SJCRH30 (cell line): Measurements from ENCODE around the gene GNG13. TPM values are rescaled to one million over a fixed set of nuclear protein-coding genes. Genes with fewer than 3 reads are reported as not detected.
"Not testable (repeated sequence)": the region's sequence is repeated elsewhere in the genome, so short reads cannot be mapped to it uniquely, and the experiment has no call there.

Source experiments
- DNase-seq, 2 experiments: peaks; one replicate each; pipeline ENCODE4 v3.0.0-alpha.2; 2015 to 2020
- H3K27ac ChIP-seq: fragments of 250-450 bp; sonication (Bioruptor Pico); 2 replicates; pipeline ENCODE4 v1.5.1; 2020; ENCODE audit warnings: mild to moderate bottlenecking, moderate library complexity
- H3K27me3 ChIP-seq: fragments of 250-450 bp; sonication (Bioruptor Pico); 2 replicates; pipeline ENCODE4 v1.5.1; 2020; ENCODE audit warnings: mild to moderate bottlenecking, moderate library complexity
- H3K36me3 ChIP-seq: fragments of 250-450 bp; sonication (Bioruptor Pico); 2 replicates; pipeline ENCODE4 v1.5.1; 2020; ENCODE audit warnings: mild to moderate bottlenecking, moderate library complexity
- H3K4me1 ChIP-seq: fragments of 250-450 bp; sonication (Bioruptor Pico); 2 replicates; pipeline ENCODE4 v1.5.1; 2020; ENCODE audit warnings: mild to moderate bottlenecking, moderate library complexity
- H3K4me3 ChIP-seq: fragments of 250-450 bp; sonication (Bioruptor Pico); 2 replicates; pipeline ENCODE4 v1.5.1; 2020; ENCODE audit warnings: mild to moderate bottlenecking, moderate library complexity
- H3K9me3 ChIP-seq: fragments of 250-450 bp; sonication (Bioruptor Pico); replicated peaks from 2 replicates; pipeline ENCODE4 v1.5.1; 2020; ENCODE audit warnings: mild to moderate bottlenecking, moderate library complexity
- total RNA-seq: library from RNA; depleted of rRNA; stranded (reverse); fragments of >200 nt; shearing (Covaris generic); gene quantifications from 2 replicates; pipeline ENCODE4 v1.2.3, GENCODE V29; 2014

Gene GNG13
- total RNA-seq, 1 experiment from 2014 or later: not detected

DNA sequence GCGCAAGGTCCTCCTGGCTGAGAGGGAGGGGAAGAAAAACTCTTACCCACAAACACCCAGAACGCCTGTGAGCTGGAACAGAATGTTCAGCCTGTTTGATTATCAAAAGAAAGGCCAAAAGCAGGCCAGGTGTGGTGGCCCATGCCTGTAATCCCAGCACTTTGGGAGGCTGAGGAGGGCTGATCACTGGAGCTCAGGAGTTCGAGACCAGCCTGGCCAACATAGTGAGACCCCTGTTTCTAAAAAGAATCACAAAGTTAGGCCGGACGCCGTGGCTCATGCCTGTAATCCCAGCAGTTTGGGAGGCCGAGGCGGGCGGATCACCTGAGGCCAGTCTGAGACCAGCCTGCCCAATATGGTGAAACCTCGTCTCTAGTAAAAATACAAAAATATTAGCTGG is 24.2 kb downstream of the GNG13 start:
- H3K27me3 ChIP-seq: peaks cover 30% of the 10 kb centered on the region; the same call in 1 of the 2 replicates
- not testable (repeated sequence) for H3K27ac ChIP-seq, H3K4me3 ChIP-seq, DNase-seq, H3K36me3 ChIP-seq, H3K9me3 ChIP-seq, H3K4me1 ChIP-seq

DNA sequence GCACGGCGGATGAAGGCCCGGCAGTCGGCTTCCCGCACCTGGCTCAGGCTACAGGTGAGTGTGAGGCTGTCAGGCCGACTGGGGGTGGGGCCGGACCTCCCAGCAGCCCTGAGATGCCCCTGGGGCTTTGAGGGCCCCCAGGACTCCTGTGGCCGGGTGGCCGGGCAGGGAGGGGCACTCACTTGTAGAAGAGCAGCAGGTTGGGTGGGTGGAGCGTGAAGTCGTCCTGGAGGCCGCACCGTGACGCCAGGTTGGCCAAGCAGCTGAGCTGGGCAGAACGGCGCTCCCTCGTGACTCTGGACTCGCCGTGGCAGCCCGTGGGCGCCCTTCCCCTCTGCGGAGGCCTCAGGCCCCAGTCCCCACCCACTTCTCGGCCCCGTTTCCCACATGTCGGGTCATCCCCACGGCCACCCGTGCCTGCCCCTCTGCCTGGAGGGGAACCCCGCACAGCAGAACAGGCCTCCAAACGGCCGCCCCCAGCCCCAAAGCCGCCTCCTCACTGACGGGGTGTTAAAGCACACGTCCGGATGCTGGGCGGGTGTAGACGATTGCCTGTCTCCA is 25.2 kb downstream of the GNG13 start:
- Histone ChIP-seq H3K27ac (no peak overlapping the region), H3K4me3 (no peak overlapping the region), H3K27me3 (peaks cover 28% of the 10 kb centered on the region; the same call in 1 of the 2 replicates), H3K9me3 (no peaks in the 10 kb centered on the region), H3K36me3 (no peaks in the 10 kb centered on the region), H3K4me1 (peaks cover 2% of the 10 kb centered on the region; the same call in 1 of the 2 replicates)
- no peak for DNase-seq

DNA sequence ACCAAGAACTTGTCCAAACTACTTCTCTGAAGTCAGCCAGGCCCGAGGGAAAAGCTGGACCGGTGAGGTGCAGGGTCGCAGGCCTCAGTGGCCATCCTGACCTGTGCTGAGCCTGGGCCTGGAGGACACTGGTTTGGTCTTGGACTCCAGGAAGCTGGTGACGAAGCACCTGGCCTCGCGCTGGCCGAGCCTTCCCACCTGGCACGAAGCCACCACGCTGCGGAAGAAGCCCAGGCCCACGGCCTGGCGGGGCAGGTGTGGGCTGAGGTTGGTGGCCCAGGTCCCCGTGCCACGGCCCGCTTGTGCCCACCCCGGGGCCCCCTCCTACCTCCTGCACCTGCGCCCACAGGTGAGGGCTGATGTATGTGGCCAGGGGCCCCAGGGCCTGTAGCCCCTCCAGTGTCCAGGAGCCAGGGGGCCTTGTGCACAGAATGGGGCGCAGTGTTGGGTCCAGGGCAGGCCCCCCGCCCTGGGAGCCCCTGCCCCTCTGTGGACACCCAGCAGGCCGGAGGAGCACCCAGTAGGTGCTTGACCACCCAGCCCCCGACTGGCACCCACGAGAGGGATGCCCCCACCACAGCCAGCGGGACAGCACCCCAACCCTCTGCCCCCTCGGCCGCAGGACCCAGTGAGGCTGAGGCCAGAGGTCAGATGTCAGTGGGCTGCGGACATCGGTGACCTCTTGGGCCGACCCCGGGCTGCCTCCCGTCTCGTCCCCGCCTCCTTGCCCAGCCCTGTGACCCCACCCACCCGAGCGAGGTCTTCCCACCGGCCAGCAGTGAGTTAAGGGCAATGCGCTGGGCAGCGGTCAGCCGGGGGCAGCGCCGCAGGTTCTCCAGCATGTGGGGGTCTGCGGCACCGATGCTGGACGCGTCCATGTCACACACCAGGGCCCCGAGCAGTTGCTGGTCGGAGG is 26.2 kb downstream of the GNG13 start:
- no peak overlapping the region for H3K27ac ChIP-seq
- peaks cover 25% of the 10 kb centered on the region; the same call in 1 of the 2 replicates for H3K27me3 ChIP-seq
- no peaks in the 10 kb centered on the region for H3K9me3 ChIP-seq
- no peaks in the 10 kb centered on the region for H3K36me3 ChIP-seq
- DNase-seq: no peak
- H3K4me1 ChIP-seq: peaks cover 2% of the 10 kb centered on the region; the same call in 1 of the 2 replicates
- H3K4me3 ChIP-seq: no peak overlapping the region

DNA sequence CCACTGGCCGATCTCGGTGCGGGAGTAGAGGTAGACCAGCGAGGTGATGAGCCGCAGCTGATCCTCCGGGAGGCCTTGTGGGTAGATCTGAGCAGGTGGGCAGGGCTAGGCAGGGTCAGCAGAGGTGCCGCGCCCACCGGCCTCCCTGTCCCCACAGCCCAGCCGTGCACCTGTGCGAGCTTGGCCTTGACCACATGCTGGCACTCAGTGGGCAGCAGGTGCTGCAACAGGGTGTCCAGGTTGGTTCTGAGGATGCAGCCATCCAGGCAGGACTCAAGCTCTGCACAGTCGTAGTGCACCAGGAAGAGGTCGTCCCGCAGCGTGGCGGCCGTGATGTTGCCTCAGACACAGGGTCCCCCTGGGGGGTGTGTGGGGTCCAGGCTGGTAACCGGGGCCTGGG is 27.6 kb downstream of the GNG13 start:
- Histone ChIP-seq H3K27me3 (peaks cover 13% of the 10 kb centered on the region; the same call in 1 of the 2 replicates), H3K27ac (no peak overlapping the region), H3K4me1 (peaks cover 2% of the 10 kb centered on the region; the same call in 1 of the 2 replicates), H3K4me3 (no peak overlapping the region), H3K9me3 (no peaks in the 10 kb centered on the region), H3K36me3 (no peaks in the 10 kb centered on the region)
- no peak for DNase-seq

DNA sequence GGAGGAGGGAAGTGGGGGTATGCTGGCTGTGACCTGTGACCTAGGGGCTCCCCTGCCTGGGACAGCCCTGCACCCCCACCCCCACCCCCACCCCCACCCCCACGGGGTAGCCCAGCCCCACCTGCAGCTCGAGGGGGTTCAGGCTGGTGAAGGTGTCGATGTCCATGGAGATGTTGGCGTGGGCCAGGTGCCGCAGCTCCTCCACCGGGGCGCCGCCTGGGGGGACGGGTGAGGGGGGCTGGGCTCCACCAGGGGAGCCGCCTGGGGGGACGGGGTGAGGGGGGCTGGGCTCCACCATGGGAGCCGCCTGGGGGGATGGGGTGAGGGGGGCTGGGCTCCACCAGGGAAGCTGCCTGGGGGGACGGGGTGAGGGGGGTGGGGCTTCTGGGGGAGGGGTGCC is 30.1 kb downstream of the GNG13 start:
- H3K9me3 ChIP-seq: no peaks in the 10 kb centered on the region
- H3K4me1 ChIP-seq: no peaks in the 10 kb centered on the region
- DNase-seq: no peak
- H3K36me3 ChIP-seq: no peaks in the 10 kb centered on the region
- H3K27ac ChIP-seq: no peak overlapping the region
- no peak overlapping the region for H3K4me3 ChIP-seq
- H3K27me3 ChIP-seq: 0 out of 2 replicates have a peak, but pooled peaks cover 3% of the 10 kb centered on the region

DNA sequence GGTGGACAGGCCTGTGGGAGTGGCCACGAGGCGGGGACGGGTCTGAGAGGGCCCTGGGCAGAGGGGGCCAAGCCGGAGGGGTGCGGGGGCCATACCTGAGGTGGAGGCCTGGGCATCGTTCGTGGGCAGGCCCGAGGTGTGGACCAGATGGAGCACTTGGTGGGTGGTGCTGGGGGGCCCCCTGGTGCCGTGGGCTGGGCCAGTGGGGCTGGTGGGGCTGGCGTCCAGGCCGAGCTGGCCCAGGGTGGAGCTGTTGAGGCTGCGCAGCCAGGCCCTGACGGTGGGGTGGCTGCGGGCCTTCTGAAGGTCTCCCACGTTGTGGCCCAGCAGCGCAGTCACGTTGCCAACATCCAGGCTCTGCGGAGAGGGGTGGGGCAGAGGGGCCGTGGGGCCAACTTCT is 30.6 kb downstream of the GNG13 start:
- no peaks in the 10 kb centered on the region for H3K36me3 ChIP-seq
- no peaks in the 10 kb centered on the region for H3K9me3 ChIP-seq
- DNase-seq: no peak
- no peak overlapping the region for H3K27ac ChIP-seq
- H3K4me3 ChIP-seq: no peak overlapping the region
- no peaks in the 10 kb centered on the region for H3K4me1 ChIP-seq
- H3K27me3 ChIP-seq: 0 out of 2 replicates have a peak, but pooled peaks cover 3% of the 10 kb centered on the region

DNA sequence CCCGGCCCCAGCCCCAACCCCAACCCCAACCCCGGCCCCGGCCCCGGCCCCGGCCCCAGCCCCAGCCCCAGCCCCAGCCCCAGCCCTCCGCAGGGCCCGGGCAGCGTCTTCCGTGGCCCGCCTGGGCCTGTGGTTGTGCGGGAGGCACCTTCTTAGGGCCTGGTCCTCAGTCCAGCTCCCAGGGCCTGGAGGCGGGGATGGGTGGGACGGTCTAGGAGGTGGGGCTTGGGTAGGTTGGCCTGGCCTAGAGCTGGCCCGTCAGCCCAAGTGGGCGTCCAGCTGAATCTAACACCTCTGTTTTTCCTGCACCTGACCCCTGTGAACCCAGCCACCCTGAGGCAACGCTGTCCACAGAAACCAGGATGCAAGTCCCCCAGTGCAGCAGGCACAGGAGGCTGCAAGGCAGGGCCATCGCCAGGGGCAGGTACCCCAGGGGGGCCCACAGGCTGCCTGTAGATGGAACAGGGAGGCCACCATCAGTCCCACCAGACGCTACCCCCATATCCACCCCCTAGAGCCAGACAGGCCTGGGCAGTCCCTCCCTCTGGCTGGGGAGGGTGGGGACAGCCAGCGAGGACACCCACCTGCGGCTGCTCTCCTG is 31.2 kb downstream of the GNG13 start:
- H3K27ac ChIP-seq: no peak overlapping the region
- H3K9me3 ChIP-seq: no peaks in the 10 kb centered on the region
- 0 out of 2 replicates have a peak, but pooled peaks cover 3% of the 10 kb centered on the region for H3K27me3 ChIP-seq
- H3K4me3 ChIP-seq: peak overlapping the region; percentile 17; the same call in 1 of the 2 replicates
- DNase-seq: peak in 1 of 2 experiments; percentile 48
- no peaks in the 10 kb centered on the region for H3K36me3 ChIP-seq
- no peaks in the 10 kb centered on the region for H3K4me1 ChIP-seq

DNA sequence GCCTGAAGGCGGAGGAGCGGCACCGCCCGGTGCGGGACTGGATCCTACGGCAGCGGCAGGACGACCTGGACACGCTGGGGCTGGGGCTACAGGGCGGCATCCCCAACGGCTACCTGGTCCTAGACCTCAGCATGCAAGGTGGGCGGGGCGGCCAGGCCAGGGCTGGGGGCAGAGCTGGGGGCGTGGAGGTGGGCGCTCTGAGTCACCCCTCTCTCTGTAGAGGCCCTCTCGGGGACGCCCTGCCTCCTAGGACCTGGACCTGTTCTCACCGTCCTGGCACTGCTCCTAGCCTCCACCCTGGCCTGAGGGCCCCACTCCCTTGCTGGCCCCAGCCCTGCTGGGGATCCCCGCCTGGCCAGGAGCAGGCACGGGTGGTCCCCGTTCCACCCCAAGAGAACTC is 32.1 kb downstream of the GNG13 start:
- no peaks in the 10 kb centered on the region for H3K36me3 ChIP-seq
- H3K4me3 ChIP-seq: peak overlapping the region; percentile 34; the same call in 1 of the 2 replicates
- H3K9me3 ChIP-seq: no peaks in the 10 kb centered on the region
- peak in 1 of 2 experiments; percentile 31 for DNase-seq
- H3K27ac ChIP-seq: no peak overlapping the region
- H3K27me3 ChIP-seq: no peaks in the 10 kb centered on the region
- H3K4me1 ChIP-seq: no peaks in the 10 kb centered on the region

DNA sequence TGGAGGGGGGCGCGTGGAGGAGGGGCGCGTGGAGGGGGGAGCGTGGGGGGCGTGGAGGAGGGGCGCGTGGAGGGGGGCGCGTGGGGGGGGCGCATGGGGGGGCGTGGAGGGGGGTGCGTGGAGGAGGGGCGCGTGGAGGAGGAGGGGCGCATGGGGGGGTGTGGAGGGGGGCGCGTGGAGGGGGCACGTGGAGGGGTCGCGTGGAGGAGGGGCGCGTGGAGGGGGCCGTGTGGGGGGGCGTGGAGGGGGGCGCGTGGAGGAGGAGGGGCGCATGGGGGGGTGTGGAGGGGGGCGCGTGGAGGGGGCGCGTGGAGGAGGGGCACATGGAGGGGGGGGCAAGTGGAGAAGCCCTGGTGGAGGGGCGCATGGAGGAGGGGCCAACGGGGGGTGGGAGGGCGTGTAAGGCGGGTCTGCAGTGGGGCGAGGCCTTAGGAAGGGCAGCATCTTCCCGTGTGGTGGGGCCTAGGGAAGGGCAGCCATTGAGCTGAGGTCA is 32.7 kb downstream of the GNG13 start:
- no peaks in the 10 kb centered on the region for H3K4me1 ChIP-seq
- H3K9me3 ChIP-seq: no peaks in the 10 kb centered on the region
- no peaks in the 10 kb centered on the region for H3K36me3 ChIP-seq
- no peak overlapping the region for H3K4me3 ChIP-seq
- H3K27me3 ChIP-seq: peaks cover 4% of the 10 kb centered on the region; the same call in 1 of the 2 replicates
- no peak overlapping the region for H3K27ac ChIP-seq
- no peak for DNase-seq

DNA sequence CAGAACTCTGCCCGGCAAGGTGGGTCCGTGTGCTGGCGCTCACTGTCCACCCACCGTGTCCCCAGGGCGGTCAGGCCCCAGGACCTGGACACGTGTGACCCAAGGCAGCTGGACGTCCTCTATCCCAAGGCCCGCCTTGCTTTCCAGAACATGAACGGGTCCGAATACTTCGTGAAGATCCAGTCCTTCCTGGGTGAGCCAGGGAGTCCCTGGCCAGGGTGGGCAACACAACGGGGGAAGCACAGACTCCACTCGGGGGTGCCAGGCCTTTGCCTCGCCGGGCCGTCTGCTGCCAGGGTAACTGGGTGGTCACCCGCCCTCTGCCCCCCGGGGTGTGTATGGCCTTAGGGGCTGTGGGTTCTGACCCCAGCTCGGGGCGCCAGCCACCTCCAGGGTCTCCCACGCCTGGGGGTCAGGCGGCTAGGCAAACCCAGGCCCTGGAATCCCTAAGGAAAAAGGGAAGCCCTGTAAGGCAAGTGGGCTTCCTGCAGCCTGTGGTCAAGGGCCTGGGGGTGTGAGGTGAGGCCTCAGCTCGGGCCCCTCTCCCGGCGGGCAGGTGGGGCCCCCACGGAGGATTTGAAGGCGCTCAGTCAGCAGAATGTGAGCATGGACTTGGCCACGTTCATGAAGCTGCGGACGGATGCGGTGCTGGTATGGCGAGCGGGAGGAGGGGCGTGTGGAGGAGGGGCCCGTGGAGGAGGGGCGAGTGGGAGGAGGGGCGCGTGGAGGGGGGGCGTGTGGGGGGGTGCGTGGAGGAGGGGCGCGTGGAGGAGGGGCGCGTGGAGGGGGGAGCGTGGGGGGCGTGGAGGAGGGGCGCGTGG is 33.5 kb downstream of the GNG13 start:
- DNase-seq: no peak
- H3K27ac ChIP-seq: no peak overlapping the region
- H3K4me1 ChIP-seq: no peaks in the 10 kb centered on the region
- no peaks in the 10 kb centered on the region for H3K36me3 ChIP-seq
- H3K27me3 ChIP-seq: peaks cover 12% of the 10 kb centered on the region; the same call in 1 of the 2 replicates
- no peaks in the 10 kb centered on the region for H3K9me3 ChIP-seq
- H3K4me3 ChIP-seq: no peak overlapping the region

DNA sequence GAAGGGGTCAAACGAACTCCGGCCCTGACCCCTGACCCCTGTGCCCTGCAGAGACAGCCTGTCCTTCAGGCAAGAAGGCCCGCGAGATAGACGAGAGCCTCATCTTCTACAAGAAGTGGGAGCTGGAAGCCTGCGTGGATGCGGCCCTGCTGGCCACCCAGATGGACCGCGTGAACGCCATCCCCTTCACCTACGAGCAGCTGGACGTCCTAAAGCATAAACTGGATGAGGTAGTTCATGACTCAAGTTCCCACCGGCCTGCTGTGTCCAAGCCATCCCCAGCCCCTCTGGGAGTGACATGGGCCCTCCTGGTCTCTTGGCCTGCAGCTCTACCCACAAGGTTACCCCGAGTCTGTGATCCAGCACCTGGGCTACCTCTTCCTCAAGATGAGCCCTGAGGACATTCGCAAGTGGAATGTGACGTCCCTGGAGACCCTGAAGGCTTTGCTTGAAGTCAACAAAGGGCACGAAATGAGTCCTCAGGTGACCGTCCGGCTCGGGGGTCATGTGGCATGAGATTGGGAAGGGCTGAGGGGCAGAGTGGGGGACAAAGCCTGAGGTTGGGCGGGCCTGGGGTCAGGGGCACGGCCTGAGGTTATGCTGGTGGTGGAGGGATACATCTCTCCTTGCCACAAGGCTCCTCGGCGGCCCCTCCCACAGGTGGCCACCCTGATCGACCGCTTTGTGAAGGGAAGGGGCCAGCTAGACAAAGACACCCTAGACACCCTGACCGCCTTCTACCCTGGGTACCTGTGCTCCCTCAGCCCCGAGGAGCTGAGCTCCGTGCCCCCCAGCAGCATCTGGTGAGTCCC is 34.3 kb downstream of the GNG13 start:
- Histone ChIP-seq H3K9me3 (no peaks in the 10 kb centered on the region), H3K36me3 (no peaks in the 10 kb centered on the region), H3K4me1 (no peaks in the 10 kb centered on the region), H3K27ac (no peak overlapping the region), H3K27me3 (peaks cover 17% of the 10 kb centered on the region), H3K4me3 (no peak overlapping the region)
- DNase-seq: no peak

DNA sequence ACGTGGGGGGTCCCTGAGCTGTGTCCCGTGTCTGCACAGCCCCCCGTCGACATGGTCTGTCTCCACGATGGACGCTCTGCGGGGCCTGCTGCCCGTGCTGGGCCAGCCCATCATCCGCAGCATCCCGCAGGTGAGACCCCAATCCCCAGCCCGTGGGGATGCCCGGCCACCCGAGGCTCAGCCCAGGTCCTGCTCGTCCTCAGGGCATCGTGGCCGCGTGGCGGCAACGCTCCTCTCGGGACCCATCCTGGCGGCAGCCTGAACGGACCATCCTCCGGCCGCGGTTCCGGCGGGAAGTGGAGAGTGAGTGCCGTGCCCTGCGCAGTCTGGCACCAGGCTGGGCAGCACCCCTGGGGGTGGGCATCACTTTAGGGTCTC is 35.1 kb downstream of the GNG13 start:
- no peak overlapping the region for H3K27ac ChIP-seq
- no peak overlapping the region for H3K4me3 ChIP-seq
- H3K36me3 ChIP-seq: no peaks in the 10 kb centered on the region
- H3K27me3 ChIP-seq: peaks cover 24% of the 10 kb centered on the region
- no peak for DNase-seq
- H3K9me3 ChIP-seq: no peaks in the 10 kb centered on the region
- H3K4me1 ChIP-seq: no peaks in the 10 kb centered on the region

DNA sequence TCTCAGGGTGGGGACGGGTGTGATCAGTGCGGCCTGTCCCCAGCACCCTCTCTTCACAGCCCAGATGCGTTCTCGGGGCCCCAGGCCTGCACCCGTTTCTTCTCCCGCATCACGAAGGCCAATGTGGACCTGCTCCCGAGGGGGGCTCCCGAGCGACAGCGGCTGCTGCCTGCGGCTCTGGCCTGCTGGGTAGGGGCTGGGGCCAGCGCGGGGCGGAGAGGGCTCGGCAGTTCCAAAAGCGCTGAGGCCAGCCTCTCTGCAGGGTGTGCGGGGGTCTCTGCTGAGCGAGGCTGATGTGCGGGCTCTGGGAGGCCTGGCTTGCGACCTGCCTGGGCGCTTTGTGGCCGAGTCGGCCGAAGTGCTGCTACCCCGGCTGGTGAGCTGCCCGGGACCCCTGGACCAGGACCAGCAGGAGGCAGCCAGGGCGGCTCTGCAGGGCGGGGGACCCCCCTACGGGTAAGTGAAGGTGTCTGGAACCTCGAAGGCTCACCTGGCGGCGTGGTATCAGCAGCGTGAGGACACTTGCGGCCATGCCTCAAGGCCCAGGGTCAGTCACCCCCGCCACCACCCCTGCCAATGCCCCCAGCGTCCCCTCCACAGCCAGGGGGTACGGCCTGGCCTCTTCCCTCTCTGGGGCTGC is 35.6 kb downstream of the GNG13 start:
- Histone ChIP-seq H3K9me3 (no peaks in the 10 kb centered on the region), H3K27ac (no peak overlapping the region), H3K4me3 (no peak overlapping the region), H3K36me3 (no peaks in the 10 kb centered on the region), H3K27me3 (peaks cover 27% of the 10 kb centered on the region), H3K4me1 (no peaks in the 10 kb centered on the region)
- DNase-seq: no peak
